GM12872 (cell line): ENCODE data around the gene CD38.

Experiments
- CTCF ChIP-seq: IDR thresholded peaks from 3 replicates; pipeline ENCODE4 v1.5.1; 2011; ENCODE audit warnings: low read depth, mild to moderate bottlenecking, low read length, moderate library complexity; ENCODE audit not compliant: insufficient read depth

CD38 gene

GRCh38 chr4:15779809-15780208 is 1.7 kb downstream of the CD38 start:
- no peak for TF ChIP-seq CTCF

- TF ChIP-seq CTCF, result no peak
Observed at GRCh38 chr4:15781427-15782095, 3.4 kb downstream of the CD38 start.

GRCh38 chr4:15783676-15784075 is 5.5 kb downstream of the CD38 start:
- no peak for TF ChIP-seq CTCF

- no peak for TF ChIP-seq CTCF
Observed at GRCh38 chr4:15784959-15785634, 7.0 kb downstream of the CD38 start.

- no peak for TF ChIP-seq CTCF
Observed at GRCh38 chr4:15786743-15787142, 8.6 kb downstream of the CD38 start.

- TF ChIP-seq CTCF, result no peak
Observed at GRCh38 chr4:15792974-15793373, 14.8 kb downstream of the CD38 start.

- TF ChIP-seq CTCF, result no peak
Observed at GRCh38 chr4:15793506-15794363, 15.6 kb downstream of the CD38 start.
